AG04450 (cell line): ENCODE measurements around the gene SLC39A5. TPM values are rescaled to one million over a fixed set of nuclear protein-coding genes. Genes with fewer than 3 reads are reported as not detected.

Source experiments
- CTCF ChIA-PET: fragments of 300-600, 350-600 bp; formaldehyde crosslinking; extraction: SDS; loops from one replicate; lab custom pipeline; 2022; ENCODE audit warnings: antibody characterized with exemption, inconsistent platforms; lab: Charles Lee
- POLR2A ChIA-PET: fragments of 350-600 bp; formaldehyde crosslinking; extraction: SDS; loops from one replicate; lab custom pipeline; 2021; ENCODE audit warnings: antibody characterized with exemption, inconsistent platforms; lab: Yijun Ruan, JAX
- DNase-seq: peaks from one replicate; pipeline ENCODE4 v3.0.0-alpha.2; 2011; ENCODE audit warnings: low read depth, low spot score
- H3K27ac ChIP-seq: one replicate; pipeline ENCODE4 v1.5.1; 2012; ENCODE audit warnings: low read depth, low read length, control low read depth
- H3K27me3 ChIP-seq: one replicate; pipeline ENCODE4 v1.6.0; 2012; ENCODE audit warnings: low read length; ENCODE audit not compliant: control insufficient read depth, insufficient read depth
- H3K4me3 ChIP-seq: 2 replicates; pipeline ENCODE4 v1.5.1; 2011; ENCODE audit warnings: mild to moderate bottlenecking, low read depth, low read length, control low read depth
- H3K9me3 ChIP-seq: 2 replicates; pipeline ENCODE4 v1.5.1; 2012; ENCODE audit warnings: low read length; ENCODE audit not compliant: control insufficient read depth, insufficient read depth
- polyA plus RNA-seq: library from polyadenylated mRNA; depleted of rRNA; stranded (reverse); fragments of >200 nt; gene quantifications from 2 replicates; pipeline ENCODE4 v1.2.3, GENCODE V29; 2011
- TF ChIP-seq, protein P1 (sequence below): IDR thresholded peaks from 2 replicates; pipeline ENCODE4 v1.5.1; 2011; ENCODE audit warnings: low read depth, low read length, control low read depth, inconsistent platforms

Gene SLC39A5
- polyA plus RNA-seq, 1 experiment: not detected

DNA sequence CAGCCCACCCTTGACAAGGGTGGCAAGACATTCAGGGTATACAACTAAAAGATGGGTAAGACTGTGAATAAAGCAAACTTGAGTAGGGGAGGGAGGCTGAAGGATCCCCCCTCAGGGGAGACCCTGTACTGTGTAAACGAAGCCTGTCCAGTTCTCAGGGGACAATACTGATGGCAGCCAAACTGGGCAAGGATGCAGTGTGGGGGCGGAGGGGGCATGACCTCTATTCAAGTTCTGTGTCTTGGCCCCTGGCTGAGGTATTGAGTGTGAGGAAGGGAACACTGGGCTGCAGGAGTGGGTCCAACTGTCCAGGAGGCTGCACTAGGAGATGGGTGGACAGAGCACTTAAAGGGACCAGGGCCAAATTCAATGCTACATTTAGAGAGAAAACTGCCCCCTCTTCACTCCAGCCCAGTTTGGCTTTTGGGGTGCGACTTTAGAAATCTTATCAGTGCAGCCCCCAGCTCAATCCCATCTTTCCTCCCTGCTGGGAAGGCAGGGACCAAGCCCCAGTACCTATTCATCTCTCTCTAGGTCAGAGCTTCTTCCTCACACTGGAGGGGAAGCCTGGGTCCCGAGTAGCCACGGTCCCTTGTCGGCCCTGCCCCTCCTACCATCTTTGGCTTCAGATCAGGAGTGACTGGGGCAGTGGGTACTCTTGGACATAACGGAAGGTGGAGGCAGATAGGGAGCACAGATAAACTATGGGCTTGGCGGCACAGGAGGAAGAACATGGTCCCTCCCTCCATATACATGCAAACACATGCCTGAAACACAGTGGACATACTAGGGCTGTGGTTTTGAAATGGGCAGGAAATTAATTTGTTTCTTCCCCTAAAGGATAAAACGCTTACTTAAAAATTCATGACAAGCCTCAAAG, 11.8 kb downstream of the SLC39A5 start:
- ChIA-PET CTCF (no interaction called here), POLR2A (no interaction called here)
- Histone ChIP-seq H3K9me3 (no peaks in the 10 kb centered on the region; the same call in 1 of the 2 replicates), H3K4me3 (no peak overlapping the region), H3K27ac (peak overlapping the region; percentile 2), H3K27me3 (no peaks in the 10 kb centered on the region)
- TF ChIP-seq, protein P1, sequence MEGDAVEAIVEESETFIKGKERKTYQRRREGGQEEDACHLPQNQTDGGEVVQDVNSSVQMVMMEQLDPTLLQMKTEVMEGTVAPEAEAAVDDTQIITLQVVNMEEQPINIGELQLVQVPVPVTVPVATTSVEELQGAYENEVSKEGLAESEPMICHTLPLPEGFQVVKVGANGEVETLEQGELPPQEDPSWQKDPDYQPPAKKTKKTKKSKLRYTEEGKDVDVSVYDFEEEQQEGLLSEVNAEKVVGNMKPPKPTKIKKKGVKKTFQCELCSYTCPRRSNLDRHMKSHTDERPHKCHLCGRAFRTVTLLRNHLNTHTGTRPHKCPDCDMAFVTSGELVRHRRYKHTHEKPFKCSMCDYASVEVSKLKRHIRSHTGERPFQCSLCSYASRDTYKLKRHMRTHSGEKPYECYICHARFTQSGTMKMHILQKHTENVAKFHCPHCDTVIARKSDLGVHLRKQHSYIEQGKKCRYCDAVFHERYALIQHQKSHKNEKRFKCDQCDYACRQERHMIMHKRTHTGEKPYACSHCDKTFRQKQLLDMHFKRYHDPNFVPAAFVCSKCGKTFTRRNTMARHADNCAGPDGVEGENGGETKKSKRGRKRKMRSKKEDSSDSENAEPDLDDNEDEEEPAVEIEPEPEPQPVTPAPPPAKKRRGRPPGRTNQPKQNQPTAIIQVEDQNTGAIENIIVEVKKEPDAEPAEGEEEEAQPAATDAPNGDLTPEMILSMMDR: no peak
- no peak for DNase-seq

DNA sequence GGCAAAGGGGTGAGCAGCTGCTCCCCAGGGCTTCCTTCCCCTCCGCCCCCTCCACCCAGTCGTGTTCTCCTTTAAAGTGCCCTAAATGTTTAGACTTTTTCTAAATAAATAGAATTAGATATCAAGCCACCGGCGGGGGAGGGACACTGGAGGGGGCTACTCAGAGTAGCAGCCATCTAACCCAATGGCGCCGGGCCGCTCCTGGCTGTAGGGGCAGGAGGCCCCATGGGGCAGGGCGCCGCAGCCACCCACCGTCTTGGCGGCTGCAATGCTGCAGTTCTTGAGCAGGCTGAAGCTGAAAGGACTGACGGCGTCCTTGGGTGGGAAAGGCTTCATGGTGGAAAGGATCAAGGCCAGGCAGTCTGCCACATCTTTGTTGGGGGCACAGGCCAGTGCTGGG, 13.1 kb downstream of the SLC39A5 start:
- CTCF ChIA-PET: no interaction called here
- no peak for DNase-seq
- TF ChIP-seq, protein P1: no peak
- POLR2A ChIA-PET: interaction anchor here (0.6 kb wide), 1 partner anchor 88 kb away, joined by 3 read pairs; no protein-coding TSS in a partner anchor
- Histone ChIP-seq H3K27me3 (no peaks in the 10 kb centered on the region), H3K9me3 (no peaks in the 10 kb centered on the region; the same call in 1 of the 2 replicates), H3K27ac (no peak overlapping the region), H3K4me3 (no peak overlapping the region)

DNA sequence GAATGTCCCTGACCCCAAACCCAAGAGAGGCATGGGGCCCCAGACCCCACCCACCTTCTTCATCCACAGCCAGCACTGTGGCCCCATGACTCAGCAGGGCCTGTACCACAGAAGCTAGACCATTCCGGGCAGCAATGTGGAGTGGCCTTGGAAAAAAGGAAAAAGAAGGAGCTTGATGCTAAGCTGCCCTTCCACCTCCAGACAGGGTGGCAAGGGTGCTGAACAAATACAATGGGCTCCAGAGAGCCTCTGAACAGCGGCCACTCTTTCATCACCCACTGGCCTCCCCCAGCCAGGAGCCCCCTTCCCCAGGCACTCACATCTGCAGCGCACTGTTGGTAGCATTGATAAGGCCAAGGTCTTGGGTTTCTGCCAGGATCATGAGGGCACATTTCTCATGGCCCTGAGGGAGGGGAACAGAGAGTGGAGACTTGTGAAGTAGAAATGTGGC, 13.9 kb downstream of the SLC39A5 start:
- TF ChIP-seq, protein P1: no peak
- CTCF ChIA-PET: no interaction called here
- Histone ChIP-seq H3K4me3 (no peak overlapping the region), H3K27ac (no peak overlapping the region), H3K27me3 (no peaks in the 10 kb centered on the region), H3K9me3 (no peaks in the 10 kb centered on the region; the same call in 1 of the 2 replicates)
- POLR2A ChIA-PET: no interaction called here
- no peak for DNase-seq

DNA sequence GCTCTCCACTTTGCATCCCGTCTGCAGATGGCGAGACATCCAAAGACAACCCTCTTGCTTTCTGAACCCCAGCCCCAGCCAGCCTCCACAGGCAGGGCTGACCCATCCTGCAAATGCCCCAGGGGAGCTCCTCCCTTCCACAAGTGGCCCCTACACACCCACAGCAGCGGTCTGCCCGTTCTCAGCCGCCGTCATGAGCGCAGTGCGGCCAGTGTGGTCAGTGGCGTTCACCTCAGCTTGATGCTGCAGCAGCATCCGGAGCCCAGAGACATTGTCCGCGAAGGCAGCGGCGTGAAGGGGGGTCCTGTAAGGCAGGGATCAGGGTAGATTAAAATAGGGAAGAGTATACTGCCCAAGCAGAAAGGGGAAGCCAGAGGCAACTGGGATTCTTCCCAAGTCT, 14.6 kb downstream of the SLC39A5 start:
- DNase-seq: no peak
- ChIA-PET CTCF (no interaction called here), POLR2A (no interaction called here)
- TF ChIP-seq, protein P1: no peak
- Histone ChIP-seq H3K27me3 (no peaks in the 10 kb centered on the region), H3K4me3 (no peak overlapping the region), H3K9me3 (no peaks in the 10 kb centered on the region; the same call in 1 of the 2 replicates), H3K27ac (no peak overlapping the region)

DNA sequence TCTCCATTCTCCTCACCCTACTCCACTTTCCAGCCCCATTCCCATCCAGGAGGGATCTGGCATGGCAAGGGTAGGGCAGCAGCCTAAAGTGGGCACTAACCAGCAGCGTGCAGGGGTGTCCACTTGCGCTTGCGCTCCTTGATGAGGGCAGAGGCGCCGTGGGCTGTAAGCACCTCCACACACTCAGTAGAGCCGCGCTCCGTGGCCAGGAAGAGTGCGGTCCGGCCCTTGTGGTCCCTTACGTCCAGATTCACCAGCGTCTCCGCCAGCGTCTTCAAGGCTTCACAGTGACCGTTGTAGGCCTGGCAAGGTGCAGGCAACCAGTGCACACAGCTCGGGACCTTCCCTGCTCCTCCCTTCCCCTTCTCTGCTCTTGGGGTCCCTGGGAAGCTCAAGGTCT, 18.1 kb downstream of the SLC39A5 start:
- H3K27ac ChIP-seq: no peak overlapping the region
- TF ChIP-seq, protein P1: no peak
- DNase-seq: no peak
- POLR2A ChIA-PET: interaction anchor here (0.6 to 2.0 kb wide), 3 partner anchors 26 to 1193 kb away, joined by 4 read pairs; partner anchors contain the start of genes CNPY2 and RNF41
- no peaks in the 10 kb centered on the region for H3K27me3 ChIP-seq
- CTCF ChIA-PET: interaction anchor here (0.6 to 1.2 kb wide), 3 partner anchors 10 to 16 kb away, joined by 3 read pairs; no protein-coding TSS in a partner anchor
- H3K9me3 ChIP-seq: no peaks in the 10 kb centered on the region; the same call in 1 of the 2 replicates
- H3K4me3 ChIP-seq: no peak overlapping the region
